ENCODE results near the gene LAMA5. TPM values are rescaled to one million over a fixed set of nuclear protein-coding genes. Genes with fewer than 3 reads are reported as not detected.
A peak's percentile ranks its signal among the peaks of the same experiment; 100 is the strongest.

LAMA5 gene
- total and polyA plus RNA-seq, 3 experiments from 2014 or later, result 0.13 to 0.78 TPM; not detected in 1

DNA sequence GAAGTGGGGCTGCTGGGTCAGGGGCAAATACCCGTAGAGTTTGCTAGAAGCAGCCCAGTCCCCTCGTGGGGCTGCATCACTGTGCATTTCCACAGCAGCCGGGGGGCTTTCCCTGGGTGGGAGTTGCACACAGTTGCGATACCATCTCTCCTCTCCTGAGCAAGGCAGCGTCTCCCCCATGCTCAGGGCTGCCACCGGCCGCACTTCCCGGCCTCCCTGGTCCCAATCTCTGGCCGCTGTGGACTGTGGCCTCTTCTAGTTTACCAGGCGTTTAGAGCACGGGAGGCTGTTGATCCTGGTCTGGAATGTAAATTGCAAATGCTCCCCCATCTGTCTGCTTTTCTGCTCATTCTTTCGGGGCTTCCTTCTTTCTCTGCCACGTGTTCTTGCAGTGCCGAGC lies 97.7 kb downstream of the LAMA5 start:
- no peak for DNase-seq
- no peak overlapping the region for H3K4me3 ChIP-seq (ENCODE audit: low read length)
- H3K27ac ChIP-seq (ENCODE audit: low read depth, low read length), result no peak overlapping the region
- H3K4me1 ChIP-seq (ENCODE audit: insufficient read depth, low read length), result no peaks in the 10 kb centered on the region
- H3K27me3 ChIP-seq (ENCODE audit: insufficient read depth, low read length, poor library complexity, severe bottlenecking), result no peaks in the 10 kb centered on the region
- Mint-ChIP-seq H3K4me3 (no peak overlapping the region), H3K4me1 (peaks cover 0 to 4% (median 0%) of the 10 kb centered on the region in 3 donors), H3K27ac (peak overlapping the region in 1 of 8 donors; percentile 38), H3K9me3 (no peaks in the 10 kb centered on the region), H3K27me3 (no peaks in the 10 kb centered on the region), H3K36me3 (peaks cover 9 to 70% (median 23%) of the 10 kb centered on the region in 3 donors)
- POLR2A ChIA-PET, result no interaction called here
- H3K36me3 ChIP-seq (ENCODE audit: insufficient read depth, low read length), result peaks cover 29% of the 10 kb centered on the region
- CTCF ChIA-PET, result no interaction called here
- no peaks in the 10 kb centered on the region for H3K9me3 ChIP-seq (ENCODE audit: low read length)

GRCh38 chr20:62268228-62268900 lies 98.7 kb downstream of the LAMA5 start:
- Mint-ChIP-seq H3K27me3 (no peaks in the 10 kb centered on the region), H3K36me3 (peaks cover 9 to 68% (median 20%) of the 10 kb centered on the region in 3 donors), H3K4me3 (no peak overlapping the region), H3K4me1 (peaks cover 0 to 2% (median 0%) of the 10 kb centered on the region in 3 donors), H3K9me3 (no peaks in the 10 kb centered on the region), H3K27ac (peak overlapping the region in 1 of 8 donors; percentile 15)
- no peaks in the 10 kb centered on the region for H3K27me3 ChIP-seq (ENCODE audit: insufficient read depth, low read length, poor library complexity, severe bottlenecking)
- no peak overlapping the region for H3K27ac ChIP-seq (ENCODE audit: low read depth, low read length)
- ChIA-PET POLR2A (no interaction called here), CTCF (no interaction called here)
- H3K4me3 ChIP-seq (ENCODE audit: low read length), result no peak overlapping the region
- no peak for DNase-seq
- H3K9me3 ChIP-seq (ENCODE audit: low read length), result no peaks in the 10 kb centered on the region
- no peaks in the 10 kb centered on the region for H3K4me1 ChIP-seq (ENCODE audit: insufficient read depth, low read length)
- H3K36me3 ChIP-seq (ENCODE audit: insufficient read depth, low read length), result peaks cover 23% of the 10 kb centered on the region

- Histone ChIP-seq H3K36me3 (ENCODE audit: insufficient read depth, low read length) (peaks cover 24% of the 10 kb centered on the region), H3K4me3 (ENCODE audit: low read length) (no peak overlapping the region), H3K27me3 (ENCODE audit: insufficient read depth, low read length, poor library complexity, severe bottlenecking) (no peaks in the 10 kb centered on the region), H3K9me3 (ENCODE audit: low read length) (no peaks in the 10 kb centered on the region), H3K27ac (ENCODE audit: low read depth, low read length) (no peak overlapping the region), H3K4me1 (ENCODE audit: insufficient read depth, low read length) (no peaks in the 10 kb centered on the region)
- Mint-ChIP-seq H3K4me1 (peaks cover 0 to 2% (median 0%) of the 10 kb centered on the region in 3 donors), H3K9me3 (no peaks in the 10 kb centered on the region), H3K27ac (no peak overlapping the region), H3K27me3 (no peaks in the 10 kb centered on the region), H3K36me3 (peaks cover 9 to 68% (median 15%) of the 10 kb centered on the region in 3 donors), H3K4me3 (no peak overlapping the region)
- no peak for DNase-seq
- POLR2A ChIA-PET, result no interaction called here
- CTCF ChIA-PET, result interaction anchor here (0.7 kb wide), 1 partner anchor 233 kb away, joined by 3 read pairs; no protein-coding TSS in a partner anchor
Measured at GRCh38 chr20:62267543-62267942, 99.6 kb downstream of the LAMA5 start.

DNA sequence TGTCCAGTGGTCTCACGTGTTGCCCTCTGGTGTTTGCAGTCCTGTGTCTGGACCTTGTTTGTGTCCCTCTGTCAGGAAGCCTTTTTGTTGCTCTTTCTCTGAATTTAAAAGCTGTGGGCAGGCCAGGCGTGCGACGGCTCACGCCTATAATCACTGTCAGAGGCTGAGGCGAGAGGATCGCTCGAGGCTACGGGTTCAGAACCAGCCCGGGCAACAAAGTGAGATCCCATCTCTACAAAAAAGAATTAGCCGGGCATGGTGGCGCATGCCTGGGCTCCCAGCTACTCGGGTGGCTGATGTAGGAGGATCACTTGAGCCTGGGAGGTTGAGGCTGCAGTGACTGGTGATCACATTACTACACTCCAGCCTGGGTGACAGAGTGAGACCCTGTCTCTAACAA lies 100.3 kb downstream of the LAMA5 start:
- Mint-ChIP-seq H3K4me1 (peaks cover 0 to 3% (median 0%) of the 10 kb centered on the region in 3 donors), H3K36me3 (peaks cover 9 to 67% (median 16%) of the 10 kb centered on the region in 3 donors), H3K27ac (no peak overlapping the region), H3K27me3 (no peaks in the 10 kb centered on the region), H3K9me3 (no peaks in the 10 kb centered on the region), H3K4me3 (no peak overlapping the region)
- Histone ChIP-seq H3K9me3 (ENCODE audit: low read length) (no peaks in the 10 kb centered on the region), H3K27me3 (ENCODE audit: insufficient read depth, low read length, poor library complexity, severe bottlenecking) (no peaks in the 10 kb centered on the region), H3K4me1 (ENCODE audit: insufficient read depth, low read length) (no peaks in the 10 kb centered on the region), H3K36me3 (ENCODE audit: insufficient read depth, low read length) (peaks cover 24% of the 10 kb centered on the region), H3K27ac (ENCODE audit: low read depth, low read length) (no peak overlapping the region), H3K4me3 (ENCODE audit: low read length) (no peak overlapping the region)
- DNase-seq, result no peak
- ChIA-PET CTCF (no interaction called here), POLR2A (no interaction called here)

DNA sequence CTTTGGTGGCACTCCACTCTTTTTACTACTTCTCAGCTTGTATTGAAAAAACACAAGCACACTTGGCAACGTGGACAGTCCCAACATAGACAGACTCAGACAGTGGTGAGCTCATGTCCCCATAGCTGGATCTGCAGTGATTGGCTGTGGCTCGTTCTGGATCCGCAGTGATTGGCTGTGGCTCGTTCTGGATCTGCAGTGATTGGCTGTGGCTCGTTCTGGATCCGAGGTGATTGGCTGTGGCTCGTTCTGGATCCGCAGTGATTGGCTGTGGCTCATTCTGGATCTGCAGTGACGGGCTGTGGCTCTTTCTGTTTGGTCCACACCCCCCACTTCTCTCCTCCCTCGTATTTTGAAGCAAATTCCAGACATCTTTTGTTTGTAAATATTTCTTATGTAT lies 100.8 kb downstream of the LAMA5 start:
- H3K27ac ChIP-seq (ENCODE audit: low read depth, low read length), result no peak overlapping the region

GRCh38 chr20:62265365-62265764 lies 101.7 kb downstream of the LAMA5 start:
- H3K27ac Mint-ChIP-seq, result no peak overlapping the region
- peaks cover 9 to 73% (median 18%) of the 10 kb centered on the region in 3 donors for H3K36me3 Mint-ChIP-seq
- no peak overlapping the region for H3K4me3 Mint-ChIP-seq
- no peak overlapping the region for H3K27ac ChIP-seq (ENCODE audit: low read depth, low read length)
- H3K9me3 Mint-ChIP-seq, result no peaks in the 10 kb centered on the region
- H3K4me1 ChIP-seq (ENCODE audit: insufficient read depth, low read length), result no peaks in the 10 kb centered on the region
- peaks cover 27% of the 10 kb centered on the region for H3K36me3 ChIP-seq (ENCODE audit: insufficient read depth, low read length)
- CTCF ChIA-PET, result interaction anchor here (1.9 kb wide), 1 partner anchor 41 kb away, joined by 4 read pairs; no protein-coding TSS in a partner anchor
- no peak for DNase-seq
- no peak overlapping the region for H3K4me3 ChIP-seq (ENCODE audit: low read length)
- no peaks in the 10 kb centered on the region for H3K27me3 Mint-ChIP-seq
- peaks cover 0 to 3% (median 0%) of the 10 kb centered on the region in 3 donors for H3K4me1 Mint-ChIP-seq
- POLR2A ChIA-PET, result no interaction called here
- no peaks in the 10 kb centered on the region for H3K9me3 ChIP-seq (ENCODE audit: low read length)
- H3K27me3 ChIP-seq (ENCODE audit: insufficient read depth, low read length, poor library complexity, severe bottlenecking), result no peaks in the 10 kb centered on the region

More for the DNA sequence above, 100.8 kb downstream of the LAMA5 start:
- Histone ChIP-seq H3K27me3 (ENCODE audit: insufficient read depth, low read length, poor library complexity, severe bottlenecking) (no peaks in the 10 kb centered on the region), H3K4me1 (ENCODE audit: insufficient read depth, low read length) (no peaks in the 10 kb centered on the region), H3K4me3 (ENCODE audit: low read length) (no peak overlapping the region), H3K36me3 (ENCODE audit: insufficient read depth, low read length) (peaks cover 24% of the 10 kb centered on the region), H3K9me3 (ENCODE audit: low read length) (no peaks in the 10 kb centered on the region)
- DNase-seq, result no peak
- Mint-ChIP-seq H3K27me3 (no peaks in the 10 kb centered on the region), H3K4me3 (no peak overlapping the region), H3K27ac (peak overlapping the region in 1 of 8 donors; percentile 38), H3K4me1 (peaks cover 0 to 3% (median 0%) of the 10 kb centered on the region in 3 donors), H3K9me3 (no peaks in the 10 kb centered on the region), H3K36me3 (peaks cover 9 to 67% (median 16%) of the 10 kb centered on the region in 3 donors)
- CTCF ChIA-PET, result interaction anchor here (1.9 kb wide), 1 partner anchor 40 kb away, joined by 4 read pairs; no protein-coding TSS in a partner anchor
- POLR2A ChIA-PET, result no interaction called here

GRCh38 chr20:62263396-62263795 lies 103.7 kb downstream of the LAMA5 start:
- no peak overlapping the region for H3K27ac ChIP-seq (ENCODE audit: low read depth, low read length)
- Mint-ChIP-seq H3K4me1 (peaks cover 2 to 5% (median 3%) of the 10 kb centered on the region in 3 donors), H3K4me3 (no peak overlapping the region), H3K27me3 (no peaks in the 10 kb centered on the region), H3K27ac (peak overlapping the region in 1 of 8 donors; percentile 75), H3K9me3 (no peaks in the 10 kb centered on the region), H3K36me3 (peaks cover 9 to 85% (median 21%) of the 10 kb centered on the region in 3 donors)
- ChIA-PET CTCF (no interaction called here), POLR2A (no interaction called here)
- no peak overlapping the region for H3K4me3 ChIP-seq (ENCODE audit: low read length)
- no peaks in the 10 kb centered on the region for H3K9me3 ChIP-seq (ENCODE audit: low read length)
- H3K4me1 ChIP-seq (ENCODE audit: insufficient read depth, low read length), result no peaks in the 10 kb centered on the region
- H3K27me3 ChIP-seq (ENCODE audit: insufficient read depth, low read length, poor library complexity, severe bottlenecking), result no peaks in the 10 kb centered on the region
- DNase-seq, result no peak
- peaks cover 38% of the 10 kb centered on the region for H3K36me3 ChIP-seq (ENCODE audit: insufficient read depth, low read length)

GRCh38 chr20:62262064-62262463 lies 105.0 kb downstream of the LAMA5 start:
- Histone ChIP-seq H3K36me3 (ENCODE audit: insufficient read depth, low read length) (peaks cover 36% of the 10 kb centered on the region), H3K4me3 (ENCODE audit: low read length) (no peak overlapping the region), H3K27me3 (ENCODE audit: insufficient read depth, low read length, poor library complexity, severe bottlenecking) (no peaks in the 10 kb centered on the region), H3K4me1 (ENCODE audit: insufficient read depth, low read length) (no peaks in the 10 kb centered on the region), H3K27ac (ENCODE audit: low read depth, low read length) (no peak overlapping the region), H3K9me3 (ENCODE audit: low read length) (no peaks in the 10 kb centered on the region)
- Mint-ChIP-seq H3K27ac (peak overlapping the region in 2 of 8 donors; percentile 15 to 70), H3K27me3 (no peaks in the 10 kb centered on the region), H3K4me3 (no peak overlapping the region), H3K36me3 (peaks cover 9 to 89% (median 22%) of the 10 kb centered on the region in 3 donors), H3K9me3 (no peaks in the 10 kb centered on the region), H3K4me1 (peaks cover 5 to 7% (median 6%) of the 10 kb centered on the region in 3 donors)
- no peak for DNase-seq
- POLR2A ChIA-PET, result no interaction called here
- CTCF ChIA-PET, result no interaction called here
